ENCODE results near the gene NUP155.
A peak's percentile ranks its signal among the peaks of the same experiment; 100 is the strongest.
"Not testable (repeated sequence)": the region's sequence is repeated elsewhere in the genome, so short reads cannot be mapped to it uniquely, and the experiment has no call there.

NUP155 gene

DNA sequence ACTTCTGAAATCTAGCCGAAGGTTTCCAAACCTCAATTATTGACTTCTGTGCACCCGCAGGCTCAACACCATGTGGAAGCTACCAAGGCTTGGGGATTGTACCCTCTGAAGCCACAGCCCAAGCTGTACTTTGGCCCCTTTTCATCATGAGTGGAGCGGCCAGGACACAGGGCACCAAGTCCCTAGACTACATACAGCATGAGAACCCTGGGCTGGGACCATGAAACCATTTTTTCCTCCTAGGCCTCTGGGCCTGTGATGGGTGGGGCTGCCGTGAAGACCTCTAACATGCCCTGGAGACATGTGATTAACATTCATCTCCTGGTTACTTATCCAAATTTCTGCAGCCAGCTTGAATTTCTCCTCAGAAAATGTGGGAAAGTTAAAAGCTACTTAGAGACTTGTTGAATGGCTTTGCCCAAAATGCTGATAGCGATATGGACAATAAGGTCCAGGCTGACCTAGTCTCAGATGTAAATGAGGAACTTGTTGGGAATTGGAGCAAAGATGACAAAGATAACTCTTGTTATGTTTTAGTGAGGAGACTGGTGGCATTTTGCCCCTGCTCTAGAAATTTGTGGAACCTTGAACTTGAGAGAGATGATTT lies 87.6 kb downstream of the NUP155 start:
- no peak for DNase-seq (ENCODE audit: low read depth)

- no peak for DNase-seq (ENCODE audit: low read depth)
Measured at GRCh38 chr5:37275511-37275910, 95.4 kb downstream of the NUP155 start.

GRCh38 chr5:37272511-37272910 lies 98.4 kb downstream of the NUP155 start:
- peak; percentile 74 for DNase-seq (ENCODE audit: low read depth)

DNA sequence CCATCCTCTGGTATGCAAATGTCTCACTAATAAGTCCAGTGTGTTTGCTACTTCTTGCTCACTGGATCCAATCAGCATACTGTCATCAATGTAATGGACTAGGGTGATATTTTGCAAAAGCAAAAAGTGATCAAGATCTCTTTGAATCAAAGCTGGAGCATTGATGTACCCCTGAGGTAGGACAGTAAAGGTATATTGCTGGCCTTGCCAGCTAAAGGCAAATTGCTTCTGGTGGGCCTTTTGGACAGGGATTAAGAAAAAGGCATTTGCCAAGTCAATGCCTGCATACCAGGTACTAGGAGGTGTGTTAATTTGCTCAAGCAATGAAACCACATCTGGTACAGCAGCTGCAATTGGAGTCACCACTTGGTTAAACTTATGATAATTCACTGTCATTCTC lies 102.8 kb downstream of the NUP155 start:
- DNase-seq (ENCODE audit: low read depth): not testable (repeated sequence)

DNA sequence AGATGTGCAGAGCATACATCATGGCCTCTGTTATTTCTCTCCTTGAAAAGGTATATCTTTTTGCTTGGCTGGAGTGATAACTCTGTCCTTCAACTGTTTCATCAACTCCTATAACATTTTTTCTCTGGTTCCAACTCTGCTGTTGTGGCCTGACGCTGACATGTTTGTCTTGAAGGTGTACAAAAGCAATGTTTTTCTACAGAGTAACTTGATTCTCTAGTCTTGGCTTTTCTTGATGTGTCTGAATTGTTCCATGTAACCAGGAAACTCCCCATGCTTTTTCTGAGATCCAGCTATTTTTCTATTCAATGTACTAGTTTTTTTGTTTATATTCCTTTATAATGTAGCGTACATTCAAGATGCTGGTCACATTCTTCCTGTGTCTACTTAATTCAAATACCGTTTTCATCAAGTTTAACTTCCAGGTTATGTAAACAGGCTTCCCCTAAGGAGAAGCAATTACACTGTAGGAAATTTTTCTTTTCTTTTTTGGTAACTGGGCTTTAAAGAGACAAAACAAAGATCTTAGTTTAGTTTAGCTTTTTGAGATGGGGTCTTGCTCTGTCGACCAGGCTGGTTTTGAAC lies 115.0 kb downstream of the NUP155 start:
- no peak for DNase-seq (ENCODE audit: low read depth)

DNA sequence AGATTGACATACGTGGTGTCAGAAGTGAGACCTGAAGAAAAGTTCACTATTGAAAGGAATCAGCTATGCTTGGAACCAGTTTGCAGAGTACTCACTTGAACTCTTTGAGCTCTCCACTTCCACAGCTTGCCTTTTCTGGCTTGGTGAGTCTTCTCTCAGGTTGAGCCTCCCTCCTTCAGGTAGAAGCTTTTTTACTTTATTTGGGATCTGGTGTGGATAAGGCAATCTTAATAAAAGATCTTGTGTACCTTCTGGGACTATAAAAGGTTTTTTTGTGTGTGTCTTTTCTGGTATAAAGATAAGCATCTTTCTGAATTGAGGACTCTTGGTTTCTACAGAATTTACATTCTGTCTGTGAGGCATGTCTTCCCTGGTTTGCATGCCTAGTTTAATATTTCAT lies 116.3 kb downstream of the NUP155 start:
- DNase-seq (ENCODE audit: low read depth): no peak

- DNase-seq (ENCODE audit: low read depth): peak; percentile 17
Measured at GRCh38 chr5:37251665-37252064, 119.2 kb downstream of the NUP155 start.

DNA sequence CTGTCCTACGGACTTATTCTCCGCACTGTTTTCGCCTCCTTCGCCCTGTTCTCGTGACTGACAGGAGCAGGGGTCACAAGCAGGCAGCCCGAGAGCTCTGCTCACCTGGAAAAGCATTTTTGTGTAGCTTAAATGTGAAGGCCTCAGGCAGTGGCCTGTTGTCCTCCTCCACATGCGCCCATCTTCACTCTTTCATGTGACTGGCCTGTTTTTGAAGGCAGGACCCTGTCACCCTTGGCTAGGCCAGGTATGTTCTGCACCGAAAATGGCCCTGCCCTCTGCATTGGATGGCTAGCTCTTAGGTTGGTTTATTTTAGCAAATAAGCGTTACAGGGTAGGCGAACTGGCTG lies 121.1 kb downstream of the NUP155 start:
- DNase-seq (ENCODE audit: low read depth): no peak

DNA sequence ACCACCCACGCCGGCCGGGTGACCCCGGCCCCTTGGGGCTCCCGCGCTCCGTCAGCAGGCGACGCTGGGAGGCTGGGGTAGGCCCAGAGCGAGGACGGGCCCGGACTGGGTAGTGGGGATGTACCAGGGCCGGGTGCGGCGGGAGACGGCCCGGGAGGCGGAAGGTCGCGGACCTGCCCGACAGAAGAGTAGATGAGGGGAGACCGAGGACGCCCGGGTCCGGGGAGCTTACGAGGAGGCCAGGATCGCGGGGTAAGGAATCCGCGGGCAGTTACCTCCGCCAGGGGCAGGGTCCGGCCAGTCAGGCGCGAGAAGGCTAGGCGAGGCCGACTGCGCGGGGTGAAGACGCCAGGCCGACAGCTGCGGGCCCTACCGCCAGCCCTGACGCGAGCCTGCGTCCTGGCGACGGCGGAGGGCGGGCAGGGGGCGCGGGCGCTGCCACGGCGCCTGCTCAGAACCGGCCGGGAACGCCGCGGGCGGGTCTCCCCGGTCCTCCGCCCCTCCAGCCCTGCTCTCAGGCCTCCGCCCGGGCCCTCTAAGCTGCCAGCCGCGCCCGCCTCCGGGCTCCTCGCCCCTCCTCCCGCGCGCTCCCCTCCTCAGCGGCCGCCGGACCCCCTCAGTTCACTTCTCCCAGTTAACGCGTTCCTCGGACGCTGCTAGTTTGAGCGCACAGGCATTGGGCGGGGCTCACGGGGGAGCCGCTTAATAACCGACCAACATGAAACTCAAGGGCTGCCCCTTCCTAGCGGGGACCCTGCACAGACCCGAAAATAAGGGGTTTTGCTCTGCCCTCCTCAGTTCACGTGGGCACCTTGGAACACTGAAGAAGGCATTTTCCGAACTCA lies 121.7 kb downstream of the NUP155 start, which contains the start of gene CPLANE1:
Gene CPLANE1, minus strand, starts transcription at position 407 of the 845 bp plus-strand sequence. CDS start 1,678 bp downstream, outside the sequence.
- peak; percentile 79 for DNase-seq (ENCODE audit: low read depth)

GRCh38 chr5:37248421-37248969 lies 122.4 kb downstream of the NUP155 start:
- DNase-seq (ENCODE audit: low read depth): peak; percentile 28

DNA sequence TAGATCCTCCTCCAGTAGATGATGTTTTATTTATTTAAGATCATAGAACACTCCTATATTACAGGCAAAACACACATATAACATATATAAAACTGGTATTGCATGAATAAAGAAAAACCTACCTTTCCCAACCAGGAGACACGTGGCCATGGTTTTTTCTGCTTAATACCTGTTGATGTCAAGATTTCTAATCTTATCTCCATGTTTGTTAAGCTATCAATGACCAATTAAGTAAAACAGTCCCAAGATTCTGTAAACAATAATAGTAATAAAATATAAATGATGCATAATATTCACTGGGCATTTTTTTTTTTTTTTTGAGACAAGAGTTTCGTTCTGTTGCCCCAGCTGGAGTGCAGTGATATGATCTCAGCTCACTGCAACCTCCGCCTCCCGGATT lies 123.4 kb downstream of the NUP155 start:
- no peak for DNase-seq (ENCODE audit: low read depth)

- no peak for DNase-seq (ENCODE audit: low read depth)
Measured at GRCh38 chr5:37247036-37247435, 123.9 kb downstream of the NUP155 start.
